HG02610 (cell line): ENCODE measurements around the gene CBR4.
"Not testable (repeated sequence)": the region's sequence is repeated elsewhere in the genome, so short reads cannot be mapped to it uniquely, and the experiment has no call there.

Experiments used
- ATAC-seq: cut with Tn5 transposase; IDR thresholded peaks from one replicate; pipeline ENCODE4 v1.9.1; 2021; ENCODE audit warnings: mild to moderate bottlenecking, moderate library complexity; ENCODE audit not compliant: unreplicated experiment

CBR4 gene

GRCh38 chr4:169035871-169036620 lies 26.0 kb upstream of the CBR4 start:
- not testable (repeated sequence) for ATAC-seq

GRCh38 chr4:169033660-169034059 lies 23.6 kb upstream of the CBR4 start:
- no peak for ATAC-seq

DNA sequence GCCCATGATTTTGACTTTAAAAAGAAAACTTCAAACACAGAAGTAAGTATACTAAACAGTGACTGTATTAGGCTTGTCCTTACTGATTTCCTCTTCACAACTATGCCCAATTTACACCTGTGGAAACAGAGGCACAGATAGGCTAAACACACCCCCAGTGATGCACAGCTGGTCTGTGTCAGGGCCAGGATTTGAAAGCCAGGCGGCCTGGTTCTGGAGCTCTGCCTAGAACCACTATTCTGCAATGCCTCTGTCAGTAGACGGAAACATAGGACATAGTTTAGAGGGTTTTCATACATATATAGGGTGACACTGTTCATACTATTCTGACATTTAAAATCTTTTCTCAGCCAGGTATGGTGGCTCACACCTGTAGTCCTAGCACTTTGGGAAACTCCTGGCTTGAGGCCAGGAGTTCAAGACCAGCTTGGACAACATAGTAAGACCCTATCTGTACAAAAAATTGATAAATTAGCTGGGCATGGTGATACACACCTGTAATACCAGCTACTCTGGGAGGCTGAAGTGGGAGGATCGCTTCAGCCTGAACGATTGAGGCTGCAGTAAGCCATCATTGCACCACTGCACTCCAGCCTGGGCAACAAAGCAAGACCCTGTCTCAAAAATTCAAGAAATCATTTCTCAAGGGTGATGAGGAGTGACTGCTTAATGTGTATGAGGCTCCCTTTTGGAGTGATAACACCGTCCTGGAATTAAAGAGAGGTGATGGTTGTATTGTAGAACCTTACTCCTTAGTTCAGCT lies 23.0 kb upstream of the CBR4 start:
- ATAC-seq, result no peak

- ATAC-seq, result no peak
Observed at GRCh38 chr4:169032194-169032593, 22.1 kb upstream of the CBR4 start.

DNA sequence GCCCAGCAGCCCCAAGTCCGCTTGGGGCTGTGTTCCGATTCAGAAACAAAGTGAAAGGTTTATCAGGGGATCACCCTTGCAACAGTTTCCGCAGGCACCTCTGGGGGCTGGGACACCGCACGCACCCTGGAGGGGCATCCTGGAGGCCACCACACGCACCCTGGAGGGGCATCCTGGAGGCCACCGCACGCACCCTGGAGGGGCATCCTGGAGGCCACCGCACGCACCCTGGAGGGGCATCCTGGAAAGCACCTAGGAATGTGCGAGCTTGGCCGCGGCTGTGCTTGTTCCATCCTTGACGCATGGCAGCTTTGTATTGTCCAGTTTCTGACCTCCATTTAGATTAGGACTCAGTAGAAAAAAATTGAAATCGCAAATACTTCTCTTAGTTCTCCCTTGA lies 21.3 kb upstream of the CBR4 start:
- ATAC-seq, result no peak

DNA sequence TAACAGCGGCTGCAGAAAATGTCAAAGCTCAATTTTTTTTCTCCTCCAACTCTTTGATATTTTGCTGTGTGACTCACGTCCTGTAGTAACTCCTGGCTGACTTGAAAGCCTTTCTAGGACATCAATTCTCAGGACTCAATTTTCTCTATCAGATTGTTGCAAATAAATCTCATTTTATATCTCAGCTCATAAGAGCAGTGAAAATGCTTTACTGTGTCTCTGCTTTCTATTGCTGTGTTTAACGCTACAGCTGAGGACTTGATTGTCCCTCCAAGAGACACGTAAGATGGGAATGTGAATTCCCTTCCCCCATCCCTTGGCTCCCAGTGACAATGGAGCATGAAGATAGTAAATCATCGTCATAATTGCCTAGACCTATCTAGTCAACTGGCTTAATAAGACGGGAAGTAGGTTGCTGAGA lies 20.5 kb upstream of the CBR4 start:
- no peak for ATAC-seq

DNA sequence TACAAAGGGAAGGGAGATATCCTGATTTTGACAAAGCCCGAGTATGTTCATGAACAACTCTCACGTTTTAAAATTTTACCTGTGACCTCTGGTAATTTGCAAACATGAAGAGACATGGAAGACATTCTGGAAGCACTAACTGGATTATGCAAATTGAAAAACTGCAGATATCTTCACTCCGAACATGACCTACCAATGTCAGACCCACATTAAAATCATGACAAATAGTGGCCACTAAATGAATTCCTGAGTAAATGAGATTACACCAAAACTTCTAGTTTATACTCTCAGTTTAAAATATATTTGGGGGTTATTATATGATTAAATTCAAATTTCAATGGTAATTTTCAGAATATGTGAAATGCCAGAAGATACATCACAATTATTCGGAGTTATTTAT lies 19.9 kb upstream of the CBR4 start:
- no peak for ATAC-seq

DNA sequence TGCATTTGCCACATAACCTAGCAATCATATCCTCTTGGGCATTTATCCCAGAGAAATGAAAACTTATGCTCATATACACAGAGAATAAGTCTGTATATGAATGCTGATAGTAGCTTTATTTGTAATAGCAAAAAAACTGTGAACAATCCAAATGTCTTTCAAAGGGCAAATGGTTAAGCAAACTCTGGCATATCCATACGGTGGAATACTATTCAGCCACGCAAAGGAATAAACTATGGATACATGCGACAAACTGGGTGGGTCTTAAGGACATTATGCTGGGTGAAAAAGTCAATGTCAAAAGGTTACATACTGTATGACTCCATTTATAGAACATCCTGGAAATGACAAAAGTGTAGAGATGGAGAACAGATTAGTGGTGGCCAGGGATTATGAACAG lies 17.6 kb upstream of the CBR4 start:
- ATAC-seq, result no peak

DNA sequence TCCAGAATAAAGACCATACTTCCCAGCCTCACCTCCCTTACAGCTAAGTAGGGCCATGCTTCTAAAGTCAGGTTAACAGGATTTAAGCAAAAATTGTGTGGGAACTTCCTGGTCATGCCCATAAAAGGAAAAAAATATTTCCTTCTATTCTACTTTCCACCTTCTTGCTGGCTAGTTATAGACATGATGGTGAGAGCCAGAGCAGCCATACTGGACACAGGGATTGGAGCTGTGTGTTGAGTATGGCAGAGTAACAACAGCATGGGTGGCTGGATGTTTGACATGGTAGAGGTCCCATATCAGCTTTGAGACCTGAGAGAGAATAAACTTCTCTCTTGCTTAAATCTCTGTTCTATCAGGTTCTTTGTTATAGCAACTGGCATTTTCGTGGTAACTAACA lies 15.1 kb upstream of the CBR4 start:
- ATAC-seq, result no peak

DNA sequence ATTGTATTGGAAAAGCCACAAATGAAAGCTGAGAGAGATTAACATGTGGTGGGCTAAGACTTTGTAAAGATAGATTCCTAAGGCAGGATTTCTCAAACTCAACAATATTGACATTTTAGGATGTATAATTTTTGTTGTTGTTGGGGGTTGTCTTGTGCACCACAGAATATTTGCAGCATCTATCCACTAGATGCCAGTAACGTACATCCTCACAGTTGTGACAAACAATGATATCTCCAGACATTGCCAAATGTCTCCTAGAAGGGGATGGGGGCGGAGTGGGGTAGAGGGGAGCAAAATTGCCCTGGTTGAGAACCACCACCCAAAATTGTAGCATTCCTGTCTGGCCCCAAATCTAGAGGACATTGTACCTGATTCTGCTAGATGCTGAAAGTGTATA lies 14.7 kb upstream of the CBR4 start:
- peak; percentile 76 for ATAC-seq

DNA sequence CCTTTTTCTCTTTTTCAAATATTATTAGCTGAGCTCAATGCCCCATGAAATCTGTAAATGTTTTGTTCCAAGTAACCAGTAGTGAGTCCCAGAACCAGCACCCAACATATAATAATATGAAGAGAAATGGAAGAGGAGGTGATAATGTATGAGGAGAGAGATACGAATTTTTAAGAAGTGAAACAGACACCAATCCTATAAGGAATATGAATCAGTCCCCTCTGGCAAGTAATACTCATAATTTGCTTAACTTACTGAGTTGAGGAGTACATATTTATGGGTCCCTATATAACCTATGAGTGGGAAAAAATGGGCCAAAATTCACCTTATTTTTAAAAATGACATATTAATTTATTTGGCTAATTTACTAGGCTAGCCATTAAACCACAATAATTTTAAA lies 8.4 kb upstream of the CBR4 start:
- no peak for ATAC-seq

- no peak for ATAC-seq
Observed at GRCh38 chr4:169017971-169018370, 7.9 kb upstream of the CBR4 start.

GRCh38 chr4:169015186-169015623 lies 5.2 kb upstream of the CBR4 start:
- ATAC-seq, result no peak

DNA sequence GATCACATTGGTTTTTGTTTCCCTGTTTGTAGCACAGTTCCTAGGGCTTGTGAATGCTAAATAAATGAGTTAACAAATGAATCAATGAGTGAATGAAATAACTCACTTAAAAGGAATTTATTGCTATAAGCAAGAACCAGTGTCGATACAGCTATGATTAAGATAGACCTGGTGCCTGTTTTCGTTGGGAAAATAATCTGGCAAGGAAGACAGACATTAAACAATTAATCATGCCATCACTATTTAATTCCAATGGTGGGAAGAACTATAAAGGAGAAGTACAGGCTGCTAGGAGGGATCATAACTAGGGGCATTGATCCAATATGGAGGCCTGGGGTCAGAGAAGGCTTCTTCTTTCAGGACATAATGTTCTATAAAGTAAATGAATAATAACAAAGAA lies 4.5 kb upstream of the CBR4 start:
- no peak for ATAC-seq

DNA sequence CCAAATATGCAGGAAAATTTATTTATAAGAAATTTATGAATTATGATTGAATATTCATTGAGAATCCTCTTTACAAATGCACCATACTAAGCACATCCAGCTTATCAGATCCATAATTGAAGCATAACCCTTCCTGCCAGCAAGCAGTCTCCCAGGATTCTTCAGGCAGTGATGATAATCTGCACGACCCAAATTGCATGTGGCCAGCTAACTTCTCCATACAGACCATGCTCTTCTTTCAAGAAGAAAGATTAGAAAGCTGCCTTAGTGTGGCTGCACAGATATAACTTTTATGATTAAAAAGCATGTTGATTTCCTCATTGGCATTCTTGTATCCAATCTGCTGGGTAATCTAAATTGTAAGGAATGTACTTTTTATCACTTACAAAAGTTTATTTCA lies 3.3 kb upstream of the CBR4 start:
- no peak for ATAC-seq

DNA sequence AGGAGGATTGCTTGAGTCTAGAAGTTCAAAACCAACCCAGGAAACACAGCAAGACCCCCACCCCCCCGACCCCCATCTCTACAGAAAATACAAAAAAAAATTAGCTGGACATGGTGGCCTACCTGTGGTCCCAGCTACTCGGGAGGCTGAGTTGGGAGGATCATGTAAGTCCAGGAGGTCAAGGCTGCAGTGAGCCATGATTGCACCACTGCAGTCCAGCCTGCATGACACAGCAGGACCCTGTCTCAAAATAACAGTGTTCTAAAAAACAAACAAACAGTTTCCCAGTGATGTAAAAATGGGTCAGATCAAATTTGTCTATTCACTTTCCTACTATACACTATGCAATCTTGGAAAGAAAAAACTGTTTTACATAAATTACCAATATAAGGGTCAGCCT lies 2.0 kb upstream of the CBR4 start:
- no peak for ATAC-seq

DNA sequence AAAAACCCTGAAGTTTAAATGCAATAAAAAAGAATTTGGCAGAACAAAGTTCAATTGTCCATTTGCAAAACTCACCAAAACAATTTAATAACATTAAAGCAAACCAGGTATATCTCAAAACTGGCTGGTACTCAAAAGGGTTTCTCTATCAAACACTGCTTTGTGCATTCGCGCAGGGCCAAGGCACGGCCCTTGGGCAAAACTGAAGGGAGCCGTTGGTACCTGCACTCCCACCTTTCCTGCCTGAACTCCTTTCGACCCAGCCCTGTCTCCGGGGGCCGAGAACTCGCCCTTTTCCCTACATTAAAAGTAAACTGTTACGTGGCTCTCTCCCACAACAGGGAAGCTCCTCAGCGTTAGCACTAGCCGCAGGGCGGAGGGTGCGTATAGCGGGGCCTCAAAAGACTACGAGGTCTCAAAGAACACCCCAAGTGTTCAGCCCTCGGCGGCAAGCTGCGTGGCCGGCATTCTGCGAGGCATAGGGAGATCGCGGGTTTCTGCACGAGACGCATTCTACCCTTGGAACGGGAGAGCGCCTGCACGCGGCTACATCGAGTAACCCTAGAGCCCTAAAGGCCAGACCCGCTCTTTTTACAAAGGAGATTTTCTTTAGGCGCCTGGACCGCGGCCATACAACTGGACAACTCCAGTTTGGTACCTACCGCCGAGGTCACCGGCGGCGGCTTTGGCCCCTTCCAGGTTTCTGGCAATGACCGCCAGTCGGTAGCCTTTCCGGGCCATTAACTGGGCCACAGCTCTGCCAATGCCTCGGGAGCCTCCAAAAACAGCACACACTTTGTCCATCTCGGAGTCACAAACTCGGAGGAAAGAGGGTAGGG lies 550 bp downstream of the CBR4 start:
- ATAC-seq, result peak; percentile 24

GRCh38 chr4:169005453-169006099 lies 4.5 kb downstream of the CBR4 start:
- no peak for ATAC-seq

DNA sequence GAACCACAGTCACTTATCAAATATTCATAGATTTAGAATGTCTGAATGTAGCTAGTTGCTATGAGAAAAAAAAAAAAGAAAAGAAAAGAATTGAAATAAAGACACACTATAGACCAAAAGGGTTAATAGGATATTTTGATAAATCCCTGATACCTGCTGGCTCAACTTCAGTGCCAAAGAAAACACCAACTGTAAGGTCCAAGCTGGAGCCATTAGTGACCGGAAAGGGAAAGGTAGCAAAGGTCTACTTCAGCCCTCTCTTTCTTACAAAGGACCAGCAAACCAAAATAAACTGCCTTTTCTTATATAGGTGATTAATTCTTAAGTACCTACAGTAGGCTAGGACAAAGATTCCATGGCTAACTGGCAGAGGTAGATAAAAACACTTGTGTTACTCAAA lies 9.7 kb downstream of the CBR4 start:
- no peak for ATAC-seq

GRCh38 chr4:168999809-169000208 lies 10.2 kb downstream of the CBR4 start:
- no peak for ATAC-seq

DNA sequence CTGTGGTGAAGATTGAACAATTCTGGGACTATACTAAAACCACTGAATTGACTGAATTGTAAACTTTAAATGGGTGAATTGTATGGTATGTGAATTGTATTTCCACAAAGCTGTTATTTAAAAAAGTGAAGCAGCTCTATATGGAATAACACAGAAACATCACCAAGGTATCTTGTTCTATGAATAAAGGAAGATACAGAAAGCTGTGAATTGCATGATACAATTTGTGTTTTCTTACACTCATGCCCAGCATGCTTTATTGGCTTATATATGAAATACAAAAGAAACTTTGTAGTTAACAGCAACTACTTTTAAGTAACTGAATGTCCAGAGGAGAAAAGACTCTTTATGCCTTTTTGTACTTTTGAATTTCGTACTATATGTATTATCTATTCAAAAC lies 11.5 kb downstream of the CBR4 start:
- no peak for ATAC-seq
